Heart right ventricle (tissue), 16 donors: ENCODE measurements around the gene TMEM164. TPM values are rescaled to one million over a fixed set of nuclear protein-coding genes. Genes with fewer than 3 reads are reported as not detected.

Experiments
- ATAC-seq, 8 donors: fragments of 200-7000 bp; cut with Tn5 transposase; one replicate each; pipeline ENCODE4 v1.9.1; 2020; ENCODE audit warnings: mild to moderate bottlenecking in 8 of 8, moderate library complexity in 8 of 8, moderate number of reproducible peaks in 1 of 8
- DNase-seq, 2 donors: peaks; one replicate each; pipeline ENCODE4 v3.0.0-alpha.2; 2020
- H3K27ac ChIP-seq, 10 donors: fragments of 200-600 bp; sonication (generic) in 2 of 10; one replicate each; pipeline versions ENCODE4 v1.5.0 to v1.8.0; 2020 to 2022; ENCODE audit warnings: mild to moderate bottlenecking in 3 of 10
- H3K27me3 ChIP-seq, 7 donors: fragments of 200-600 bp; one replicate each; pipeline ENCODE4 v1.8.0; 2021 to 2022; ENCODE audit warnings: mild to moderate bottlenecking in 2 of 7
- H3K36me3 ChIP-seq, 9 donors: fragments of 200-600 bp; sonication (generic) in 1 of 9; one replicate each; pipeline versions ENCODE4 v1.5.0 to v1.8.0; 2020 to 2022; ENCODE audit warnings: mild to moderate bottlenecking in 2 of 9
- H3K4me1 ChIP-seq, 9 donors: fragments of 200-600 bp; sonication (generic) in 1 of 9; one replicate each; pipeline versions ENCODE4 v1.5.0 to v1.8.0; 2020 to 2022; ENCODE audit warnings: mild to moderate bottlenecking in 4 of 9
- H3K4me3 ChIP-seq, 10 donors: fragments of 200-600 bp; sonication (generic) in 2 of 10; one replicate each; pipeline versions ENCODE4 v1.5.0 to v1.8.0; 2020 to 2022; ENCODE audit warnings: mild to moderate bottlenecking in 7 of 10, moderate library complexity in 2 of 10
- H3K9me3 ChIP-seq, 11 donors: fragments of 200-600 bp in 10 of 11; sonication (generic) in 2 of 11; one replicate each; pipeline versions ENCODE4 v1.5.0 to v1.8.0; 2013 to 2022; ENCODE audit warnings: mild to moderate bottlenecking in 2 of 11, control low read depth in 1 of 11, moderate library complexity in 1 of 11
- CTCF ChIP-seq, 9 donors: fragments of 200-600 bp; sonication (generic) in 2 of 9; IDR thresholded peaks; one replicate each; pipeline versions ENCODE4 v1.5.0 to v1.8.0; 2021 to 2022; ENCODE audit warnings: antibody characterized with exemption in 9 of 9, mild to moderate bottlenecking in 5 of 9, moderate library complexity in 1 of 9
- WGBS, 2 donors: extraction: QIAGEN DNeasy Blood & Tissue Kit; methylation state at CpG; one replicate each; pipeline ENCODE4 v1.1.7; 2013; ENCODE audit warnings: inconsistent platforms in 1 of 2; 5-methylcytosine and 5-hydroxymethylcytosine counted together
- intact Hi-C, 10 donors: fragments of 100-400 bp; cut with DNase I; formaldehyde crosslinking; loops; one replicate each; pipeline versions ENCODE4 v1.11.1 to v1.14.2; 2022
- microRNA-seq, 2 donors: library from miRNA; unstranded; fragments of <30 nt; microRNA quantifications; one replicate each; pipeline ENCODE4 v1.2.0, GENCODE V29; 2021
- polyA plus RNA-seq, 2 donors: library from polyadenylated mRNA; stranded (reverse); fragments of 200-250 nt; gene quantifications; one replicate each; pipeline ENCODE4 v1.2.3, GENCODE V29; 2013
- total RNA-seq, 10 donors: library from RNA; stranded (reverse); fragmentation: NEBNext Ultra II Directional in 3 of 10; extraction: Animal tissue kit (Norgen Biotek cat#: 25700) in 3 of 10; gene quantifications; one replicate each; pipeline versions ENCODE4 v1.2.1 to v1.2.4, GENCODE V29; 2021 to 2023
- donor health status: Arrhythmogenic right ventricular cardiomyopathy.
- donor health status: ischemic (EF 13 %, LVEDD 7.1; RV severe dilation, severe dysfunction).
- donor health status: healthy with polysubstance abuse.
- donor health status: DM: no; HTN: yes; CAD: no.
- donor health status: DM: no; HTN: no; CAD: no.
- donor health status: ischemic (EF 25% LVEDD 6.9; RV normal size, moderate dysfunction).
- donor health status: ischemic (EF 25% LVEDD 5.7; RV mildly dilated, moderate dysfunction).
- donor health status: healthy.
- donor health status: DM: yes; HTN: yes; CAD: no.
- donor health status: Ischemic cardiomyopathy.
- donor health status: ischemic (EF 35%, LVEDD 5.7; RV mildly dilated, moderate dysfunction).
- donor health status: nonischemic (EF 11% LVEDD 7.7; RV severe dilation, severe dysfunction).
- donor health status: DM: yes; HTN: yes; CAD: no.
- donor health status: PGD.
- donor health status: ischemic (EF 29% LVEDD 5.4; RV normal size, mild dysfunction).
- donor health status: nonischemic (EF 23%, LVEDD 6.1; RV moderate dilation, normal function).

The TMEM164 gene
- total and polyA plus RNA-seq, 12 donors = 9.7 to 60.6 (median 48.1) TPM

- TF ChIP-seq CTCF (IDR thresholded peaks at IDR 0.05) = no peak
- WGBS, 2 donors = 83 to 95% methylated on average over 2 of the region's 2 CpGs
- Histone ChIP-seq H3K4me3 (no peak overlapping the region), H3K36me3 (no peaks in the 10 kb centered on the region), H3K27me3 (peaks cover 0 to 20% (median 0%) of the 10 kb centered on the region in 7 donors), H3K4me1 (no peaks in the 10 kb centered on the region), H3K27ac (no peak overlapping the region), H3K9me3 (peaks cover 0 to 6% (median 0%) of the 10 kb centered on the region in 11 donors)
- DNase-seq (no peak), ATAC-seq (no peak)
- intact Hi-C loops = no loop called here
These were observed 224.0 kb downstream of the TMEM164 start for GRCh38 chrX:110226931-110227330.

Small RNAs within 50 kb of the gene (microRNA-seq; reads per million reads assigned to microRNA genes)
- gene MIR3978 (0 reads per million in 2 donors), gene MIR652 (4,576 to 4,754 reads per million in 2 donors)
